Adrenal gland (tissue), 12 donors: ENCODE data around the gene C18orf32. TPM values are rescaled to one million over a fixed set of nuclear protein-coding genes. Genes with fewer than 3 reads are reported as not detected.
"Not testable (repeated sequence)": the region's sequence is repeated elsewhere in the genome, so short reads cannot be mapped to it uniquely, and the experiment has no call there.

Experiments used
- DNase-seq, 7 donors: peaks; one replicate each; pipeline ENCODE4 v3.0.0-alpha.2; 2019 to 2020
- H3K27ac ChIP-seq, 5 donors: fragments of 200-600 bp; sonication (generic) in 4 of 5; 1 replicate in 3 of 5; 2 replicates in 2 of 5; pipeline versions ENCODE4 v1.5.1 to v1.8.0; 2016 to 2020; ENCODE audit warnings: mild to moderate bottlenecking in 1 of 5
- H3K27me3 ChIP-seq: fragments of 200-600 bp; 2 replicates; pipeline ENCODE4 v1.8.0; 2021
- H3K36me3 ChIP-seq, 2 donors: fragments of 200-600 bp; replicated peaks in 1 of 2; 1 replicate in 1 of 2; 2 replicates in 1 of 2; pipeline versions ENCODE4 v1.5.1 to v1.8.0; 2018 to 2022
- H3K4me1 ChIP-seq, 2 donors: fragments of 200-600 bp; replicated peaks in 1 of 2; 1 replicate in 1 of 2; 2 replicates in 1 of 2; pipeline versions ENCODE4 v1.5.1 to v1.8.0; 2018 to 2021
- H3K4me3 ChIP-seq, 4 donors: fragments of 200-600 bp; sonication (generic) in 3 of 4; one replicate each; pipeline ENCODE4 v1.5.1; 2016 to 2018
- H3K9me3 ChIP-seq, 3 donors: fragments of 200-600 bp; sonication (generic) in 1 of 3; replicated peaks in 1 of 3; 1 replicate in 2 of 3; 2 replicates in 1 of 3; pipeline versions ENCODE4 v1.5.1 to v1.8.0; 2016 to 2021
- CTCF ChIP-seq, 6 experiments: fragments of 450-650 bp in 4 of 6; fragments of 200-600 bp in 2 of 6; sonication (generic) in 1 of 6; IDR thresholded peaks; 1 replicate in 5 of 6; 2 replicates in 1 of 6; pipeline versions ENCODE4 v1.5.1 to v1.8.0; 2016 to 2021; ENCODE audit warnings: antibody characterized with exemption in 6 of 6, mild to moderate bottlenecking in 2 of 6, moderate library complexity in 1 of 6
- POLR2A ChIP-seq, 2 donors: fragments of 450-650 bp; IDR thresholded peaks; one replicate each; pipeline ENCODE4 v1.6.1; 2017; ENCODE audit warnings: antibody characterized with exemption in 2 of 2, mild to moderate bottlenecking in 2 of 2, moderate library complexity in 1 of 2
- WGBS, 4 donors: extraction: QIAGEN DNeasy Blood & Tissue Kit in 2 of 4; methylation state at CpG; one replicate each; pipeline versions ENCODE4 v1.1.5 to v1.1.7; 2013 to 2017; 5-methylcytosine and 5-hydroxymethylcytosine counted together
- intact Hi-C, 2 donors: fragments of 100-400 bp; cut with DNase I; formaldehyde crosslinking; loops; one replicate each; pipeline versions ENCODE4 v1.14.1 to v1.15.0; 2022 to 2023
- polyA plus RNA-seq, 3 donors: library from polyadenylated mRNA; stranded (reverse); fragments of 200-250 nt in 2 of 3; fragments of 350-450 nt in 1 of 3; fragmentation: Illumina TruSeq in 1 of 3; extraction: RNeasy Lipid Tissue Mini Kit (QIAGEN cat#74804) in 1 of 3; gene quantifications; one replicate each; pipeline ENCODE4 v1.2.3, GENCODE V29; 2013 to 2014
- total RNA-seq, 9 donors: library from RNA; depleted of rRNA in 4 of 9; stranded (reverse); fragments of >200 nt in 4 of 9; fragments of 120-200 nt in 1 of 9; fragmentation: NEBNext Ultra II Directional in 1 of 9; extraction: Animal tissue kit (Norgen Biotek cat#: 25700) in 1 of 9; gene quantifications; one replicate each; pipeline versions ENCODE4 v1.1.0 to v1.2.4, GENCODE V29; 2013 to 2023
- donor health status: healthy with polysubstance abuse.
- donor health status: Bipolar disorder and iron deficiency.
- donor health status: DM: yes; HTN: yes; CAD: no.
- donor health status: DM: no; HTN: no; CAD: no.
- donor health status: DM: no; HTN: no; CAD: no.
- donor health status: DM: yes; HTN: yes; CAD: no.

Gene C18orf32
- total and polyA plus RNA-seq, 12 donors, result 33.1 to 176 (median 75.3) TPM

DNA sequence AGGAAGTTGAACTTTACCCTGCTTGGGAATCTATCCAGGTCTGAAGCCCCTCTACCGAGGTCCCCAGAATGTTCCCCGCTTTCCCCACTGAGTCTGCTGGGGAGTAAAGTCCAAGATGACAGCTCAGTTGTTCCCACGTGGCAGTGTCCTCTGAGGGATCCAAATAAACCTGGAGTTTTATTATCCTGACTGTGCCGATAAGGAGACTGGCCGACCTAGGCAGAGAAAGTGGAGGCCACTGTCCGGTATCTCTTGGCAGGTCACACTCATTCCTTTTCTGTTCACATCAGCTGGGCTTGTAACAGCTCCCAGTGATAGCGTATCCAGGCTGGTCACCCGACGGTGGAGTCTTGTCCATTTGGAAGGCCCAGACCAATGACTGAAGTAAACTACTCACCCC lies 27.5 kb upstream of the C18orf32 start:
- intact Hi-C loops, result loop anchor here in 1 of 2 donors (10.0 kb wide), 1 partner anchor 340 kb away; no protein-coding TSS in a partner anchor
- Histone ChIP-seq H3K27ac (no peak overlapping the region), H3K27me3 (peaks cover 7% of the 10 kb centered on the region), H3K4me1 (no peaks in the 10 kb centered on the region), H3K36me3 (no peaks in the 10 kb centered on the region), H3K9me3 (no peaks in the 10 kb centered on the region), H3K4me3 (no peak overlapping the region)
- DNase-seq, result no peak
- TF ChIP-seq POLR2A (IDR thresholded peaks at IDR 0.05) (no peak), CTCF (IDR thresholded peaks at IDR 0.05) (no peak)
- WGBS, 4 donors, result 66 to 72% (median 69%) methylated on average over 8 to 9 of the region's 9 CpGs

- not testable (repeated sequence) for H3K4me1 ChIP-seq, DNase-seq, H3K4me3 ChIP-seq, H3K36me3 ChIP-seq, H3K27me3 ChIP-seq, H3K9me3 ChIP-seq, H3K27ac ChIP-seq
- WGBS, 4 donors, result 88 to 94% (median 93%) methylated on average over 8 of the region's 8 CpGs
- intact Hi-C loops, result loop anchor here in 1 of 2 donors (10.0 kb wide), 1 partner anchor 342 kb away; no protein-coding TSS in a partner anchor
These were observed 25.8 kb upstream of the C18orf32 start for GRCh38 chr18:49512876-49513275.

- TF ChIP-seq POLR2A (IDR thresholded peaks at IDR 0.05) (no peak), CTCF (IDR thresholded peaks at IDR 0.05) (peak; percentile 48 to 83 (median 72))
- H3K27ac ChIP-seq, result no peak overlapping the region
- peak; percentile 27 to 62 (median 45) for DNase-seq
- peaks cover 7% of the 10 kb centered on the region for H3K27me3 ChIP-seq
- no peak overlapping the region for H3K4me3 ChIP-seq
- intact Hi-C loops, result loop anchor here (2.0 to 10.0 kb wide), 2 partner anchors 344 to 348 kb away; no protein-coding TSS in a partner anchor
- no peaks in the 10 kb centered on the region for H3K36me3 ChIP-seq
- no peaks in the 10 kb centered on the region for H3K9me3 ChIP-seq
- no peaks in the 10 kb centered on the region for H3K4me1 ChIP-seq
- 34 to 40% (median 38%) methylated on average over 11 to 12 of the region's 12 CpGs for WGBS, 4 donors
These were observed 23.5 kb upstream of the C18orf32 start for GRCh38 chr18:49510393-49511115.

- H3K36me3 ChIP-seq, H3K4me1 ChIP-seq, H3K27ac ChIP-seq, intact Hi-C loops, H3K9me3 ChIP-seq, H3K4me3 ChIP-seq, DNase-seq, H3K27me3 ChIP-seq: not testable (repeated sequence)
- 85 to 91% (median 88%) methylated on average over 5 of the region's 5 CpGs for WGBS, 4 donors
These were observed 19.4 kb upstream of the C18orf32 start for GRCh38 chr18:49506438-49506837.

DNA sequence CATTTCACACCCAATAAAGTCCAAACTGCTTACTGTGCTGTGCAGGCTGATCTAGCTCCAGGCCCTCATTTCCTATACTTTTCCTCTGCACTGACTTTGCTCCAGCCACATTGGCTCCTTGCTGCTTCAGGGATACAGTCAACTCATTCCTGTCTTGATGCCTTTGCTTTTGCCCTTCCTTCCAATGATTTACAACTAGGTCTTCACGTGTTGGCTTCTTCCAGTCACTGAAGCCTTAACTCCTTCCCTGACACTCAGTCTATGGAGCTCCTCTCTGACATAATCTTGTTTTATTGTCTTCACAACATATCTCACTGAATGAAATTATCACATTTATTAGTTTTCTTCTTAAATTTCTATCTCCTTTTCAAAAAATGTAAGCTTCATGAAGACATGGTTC lies 16.9 kb upstream of the C18orf32 start:
- intact Hi-C loops, result no loop called here
- 6 to 17% (median 10%) methylated on average over 1 of the region's 1 CpG for WGBS, 4 donors
- Histone ChIP-seq H3K36me3 (no peaks in the 10 kb centered on the region), H3K4me3 (no peak overlapping the region), H3K27ac (no peak overlapping the region), H3K9me3 (no peaks in the 10 kb centered on the region), H3K27me3 (peaks cover 6% of the 10 kb centered on the region), H3K4me1 (no peaks in the 10 kb centered on the region)
- TF ChIP-seq POLR2A (IDR thresholded peaks at IDR 0.05), result no peak
- no peak for TF ChIP-seq CTCF (IDR thresholded peaks at IDR 0.05)
- DNase-seq, result no peak
